GM12865 (cell line): ENCODE measurements around the gene TLR3.

Source experiments
- DNase-seq: peaks from one replicate; pipeline ENCODE4 v3.0.0; 2010; ENCODE audit warnings: low read depth
- H3K4me3 ChIP-seq: 2 replicates; pipeline ENCODE4 v1.5.1; 2011; ENCODE audit warnings: mild to moderate bottlenecking, low read depth, low read length, control low read depth
- CTCF ChIP-seq: IDR thresholded peaks from 2 replicates; pipeline ENCODE4 v1.5.1; 2011; ENCODE audit warnings: low read length, control low read depth, low read depth, inconsistent platforms; ENCODE audit not compliant: insufficient read depth; ENCODE audit errors: missing control alignments

The TLR3 gene

GRCh38 chr4:186024637-186025407 lies 44.1 kb upstream of the TLR3 start:
- TF ChIP-seq CTCF = no peak
- H3K4me3 ChIP-seq = no peak overlapping the region
- DNase-seq = no peak

GRCh38 chr4:186025408-186025690 lies 43.6 kb upstream of the TLR3 start:
- H3K4me3 ChIP-seq = no peak overlapping the region
- no peak for DNase-seq
- no peak for TF ChIP-seq CTCF

- TF ChIP-seq CTCF = no peak
- DNase-seq = no peak
- H3K4me3 ChIP-seq = no peak overlapping the region
Observed at GRCh38 chr4:186027405-186027804, 41.6 kb upstream of the TLR3 start.

DNA sequence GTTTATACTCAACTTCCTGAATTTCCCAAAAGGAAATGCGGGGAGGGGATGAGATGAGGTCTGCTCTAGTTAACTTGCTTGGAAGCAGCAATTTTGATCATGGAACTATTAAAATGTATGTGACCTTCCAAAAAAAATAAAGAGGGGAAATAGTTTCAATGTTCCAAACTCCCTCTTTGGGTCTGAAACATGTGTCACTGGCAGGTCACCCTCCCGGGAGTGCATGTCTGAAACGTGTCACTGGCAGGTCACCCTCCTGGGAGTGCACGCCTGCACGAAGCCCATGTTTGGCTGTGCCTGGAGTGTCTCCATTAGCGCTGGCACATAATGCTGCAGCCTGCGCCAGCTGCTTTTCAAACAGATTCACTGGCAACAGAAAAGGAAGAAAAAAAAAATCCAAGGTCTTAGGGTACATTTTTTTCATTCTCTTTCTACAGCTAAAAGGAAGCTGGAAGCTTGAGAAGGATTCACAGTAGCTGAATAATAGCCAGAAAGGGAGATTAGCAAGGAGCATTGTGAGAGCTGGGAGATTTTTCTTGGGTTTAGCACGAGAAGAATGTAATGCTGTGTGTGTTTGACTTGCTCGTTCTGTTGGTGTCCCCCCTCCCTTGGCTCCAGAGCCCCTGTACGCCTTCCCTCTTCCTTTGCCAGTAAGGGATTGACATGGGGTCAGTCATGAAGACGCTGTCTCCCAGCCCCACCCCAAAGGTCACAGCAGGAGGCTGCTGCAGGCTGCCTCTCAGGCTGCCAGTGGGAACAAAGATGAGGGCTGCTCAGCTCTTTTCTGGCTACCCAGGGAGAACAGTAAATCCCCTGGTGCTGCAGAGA lies 39.2 kb upstream of the TLR3 start:
- DNase-seq = no peak
- no peak overlapping the region for H3K4me3 ChIP-seq
- no peak for TF ChIP-seq CTCF

DNA sequence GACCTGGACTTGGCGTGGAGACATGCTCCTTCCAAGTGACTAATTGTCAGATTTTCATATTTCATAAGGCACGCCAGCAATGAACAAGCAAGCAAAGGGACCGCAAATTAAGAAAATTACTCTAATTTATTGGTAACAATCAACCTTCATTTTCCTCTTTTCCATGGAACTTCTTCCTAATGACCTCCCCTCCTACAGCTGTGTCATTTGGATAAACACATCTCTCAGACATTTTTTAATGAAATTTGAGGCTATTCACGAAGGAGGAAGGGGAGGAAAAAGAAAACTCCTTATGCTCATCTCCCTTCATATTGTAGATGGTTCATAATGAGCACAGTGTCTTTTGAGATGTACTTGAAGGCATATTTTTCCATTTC lies 38.6 kb upstream of the TLR3 start:
- H3K4me3 ChIP-seq = no peak overlapping the region
- no peak for TF ChIP-seq CTCF
- no peak for DNase-seq

DNA sequence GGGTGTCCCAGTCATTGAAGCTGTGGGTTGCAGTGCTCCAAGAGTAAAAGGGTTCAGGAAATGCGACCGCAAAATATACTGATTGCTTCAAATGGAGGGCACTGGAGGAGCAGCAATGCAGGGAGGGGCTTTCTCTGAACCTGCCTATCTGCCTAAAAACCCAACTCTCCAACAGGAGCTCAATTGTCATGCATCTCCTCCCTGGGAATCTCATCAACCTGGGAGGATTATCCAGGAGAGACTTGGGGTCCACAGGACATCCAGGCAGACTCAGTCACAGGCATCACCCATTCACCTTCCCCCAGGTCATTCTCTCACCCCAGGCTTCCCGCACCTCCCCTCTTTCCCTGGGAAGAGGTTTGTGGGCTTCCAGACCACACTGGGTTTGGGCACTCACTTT lies 38.2 kb upstream of the TLR3 start:
- no peak overlapping the region for H3K4me3 ChIP-seq
- DNase-seq = no peak
- TF ChIP-seq CTCF = no peak
